Measurements from ENCODE around the gene MOSPD2. TPM values are rescaled to one million over a fixed set of nuclear protein-coding genes. Genes with fewer than 3 reads are reported as not detected.

MOSPD2 gene
- polyA plus RNA-seq, 1 donor (not counting 4 experiments of a cell fraction or from before 2014, with no cell fraction given), result 20.4 TPM

DNA sequence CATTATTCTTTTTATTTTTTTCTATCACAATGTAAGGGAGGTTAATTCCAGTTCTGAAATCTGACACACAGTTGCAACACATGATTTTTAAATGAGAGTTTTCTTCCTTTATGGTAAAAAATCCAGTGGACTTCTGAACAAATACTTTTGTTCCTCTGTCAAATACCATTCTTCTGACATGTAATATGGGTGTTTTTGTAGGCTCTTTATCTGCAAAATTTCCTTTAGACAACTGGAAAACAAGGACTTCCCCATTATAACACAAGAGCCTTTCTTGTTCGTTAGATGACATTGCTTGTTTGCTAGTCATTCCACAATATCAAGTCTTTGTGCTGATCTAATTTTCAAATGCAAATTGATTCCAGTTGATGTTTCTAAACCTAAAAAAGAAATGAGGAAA lies 8.0 kb upstream of the MOSPD2 start:
- no peak overlapping the region for H2AFZ ChIP-seq (ENCODE audit: control insufficient read depth, low read length)
- DNase-seq (ENCODE audit: low read depth, low spot score), result no peak
- no peak for TF ChIP-seq EZH2 (IDR thresholded peaks at IDR 0.05; ENCODE audit: low read length)
- TF ChIP-seq, protein P1, sequence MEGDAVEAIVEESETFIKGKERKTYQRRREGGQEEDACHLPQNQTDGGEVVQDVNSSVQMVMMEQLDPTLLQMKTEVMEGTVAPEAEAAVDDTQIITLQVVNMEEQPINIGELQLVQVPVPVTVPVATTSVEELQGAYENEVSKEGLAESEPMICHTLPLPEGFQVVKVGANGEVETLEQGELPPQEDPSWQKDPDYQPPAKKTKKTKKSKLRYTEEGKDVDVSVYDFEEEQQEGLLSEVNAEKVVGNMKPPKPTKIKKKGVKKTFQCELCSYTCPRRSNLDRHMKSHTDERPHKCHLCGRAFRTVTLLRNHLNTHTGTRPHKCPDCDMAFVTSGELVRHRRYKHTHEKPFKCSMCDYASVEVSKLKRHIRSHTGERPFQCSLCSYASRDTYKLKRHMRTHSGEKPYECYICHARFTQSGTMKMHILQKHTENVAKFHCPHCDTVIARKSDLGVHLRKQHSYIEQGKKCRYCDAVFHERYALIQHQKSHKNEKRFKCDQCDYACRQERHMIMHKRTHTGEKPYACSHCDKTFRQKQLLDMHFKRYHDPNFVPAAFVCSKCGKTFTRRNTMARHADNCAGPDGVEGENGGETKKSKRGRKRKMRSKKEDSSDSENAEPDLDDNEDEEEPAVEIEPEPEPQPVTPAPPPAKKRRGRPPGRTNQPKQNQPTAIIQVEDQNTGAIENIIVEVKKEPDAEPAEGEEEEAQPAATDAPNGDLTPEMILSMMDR (optimal IDR thresholded peaks at IDR 0.05 in 1 of 3, IDR thresholded peaks at IDR 0.05 in 1 of 3, conservative IDR thresholded peaks at IDR 0.05 in 1 of 3; ENCODE audit: extremely low read depth in 1 of 3, insufficient read depth in 2 of 3, low read length in 3 of 3), result no peak
- H3K9me3 ChIP-seq (ENCODE audit: control insufficient read depth, low read depth, low read length), result no peaks in the 10 kb centered on the region
- no peaks in the 10 kb centered on the region for H3K27me3 ChIP-seq (ENCODE audit: control insufficient read depth, extremely low read depth, insufficient read depth, low read length)
- no peak overlapping the region for H3K4me2 ChIP-seq (ENCODE audit: control insufficient read depth, extremely low read depth, insufficient read depth, low read depth, low read length)
- dilution Hi-C loops (cut with MboI; ENCODE audit: extremely low pct_ligation_motif_present, low sequenced_read_pairs), result no loop called here
- no peaks in the 10 kb centered on the region for H3K9me1 ChIP-seq (ENCODE audit: control insufficient read depth, extremely low read depth, insufficient read depth, low read length)
- no peak for FAIRE-seq
- H4K20me1 ChIP-seq (ENCODE audit: control insufficient read depth, extremely low read depth, insufficient read depth, low read length), result no peaks in the 10 kb centered on the region
- H3K9ac ChIP-seq (ENCODE audit: control insufficient read depth, extremely low read depth, insufficient read depth, low read length), result no peak overlapping the region
- peaks cover 13% of the 10 kb centered on the region for H3K79me2 ChIP-seq (ENCODE audit: control insufficient read depth, insufficient read depth, low read length)
- H3K36me3 ChIP-seq (ENCODE audit: control insufficient read depth in 2 of 2, extremely low read depth in 1 of 2, insufficient read depth in 2 of 2, low read length in 2 of 2), result no peaks in the 10 kb centered on the region
- H3K4me1 ChIP-seq (ENCODE audit: control insufficient read depth, extremely low read depth, insufficient read depth, low read length), result no peaks in the 10 kb centered on the region
- H3K4me3 ChIP-seq (ENCODE audit: control insufficient read depth in 2 of 3, extremely low read depth in 1 of 3, insufficient read depth in 2 of 3, low read depth in 1 of 3, low read length in 3 of 3), result no peak overlapping the region
- H3K27ac ChIP-seq (ENCODE audit: control insufficient read depth, insufficient read depth, low read length), result no peak overlapping the region

DNA sequence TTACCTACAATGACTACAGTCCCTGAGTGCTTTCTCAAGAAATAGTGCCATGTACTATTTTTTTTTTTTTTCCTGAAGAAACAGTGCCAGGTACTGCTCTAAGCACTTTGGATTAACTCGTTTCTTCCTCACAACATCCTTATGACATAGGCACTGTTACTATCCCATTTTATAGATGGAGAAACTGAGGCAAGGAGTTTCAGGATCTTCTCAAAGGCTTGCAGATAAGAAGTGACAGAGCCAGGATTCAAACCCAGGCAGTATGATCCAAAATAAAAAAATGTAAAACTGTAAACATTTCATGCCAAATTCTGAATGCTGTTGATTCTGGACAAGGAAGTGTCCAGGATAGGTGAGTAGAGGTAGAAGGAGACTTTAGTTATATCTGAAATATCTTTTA lies 1.5 kb upstream of the MOSPD2 start:
- peak overlapping the region in 2 of 3 experiments; percentile 30 to 56 for H3K4me3 ChIP-seq (ENCODE audit: control insufficient read depth in 2 of 3, extremely low read depth in 1 of 3, insufficient read depth in 2 of 3, low read depth in 1 of 3, low read length in 3 of 3)
- TF ChIP-seq, protein P1 (optimal IDR thresholded peaks at IDR 0.05 in 1 of 3, IDR thresholded peaks at IDR 0.05 in 1 of 3, conservative IDR thresholded peaks at IDR 0.05 in 1 of 3; ENCODE audit: extremely low read depth in 1 of 3, insufficient read depth in 2 of 3, low read length in 3 of 3), result no peak
- no peak for TF ChIP-seq EZH2 (IDR thresholded peaks at IDR 0.05; ENCODE audit: low read length)
- no peak overlapping the region for H3K9ac ChIP-seq (ENCODE audit: control insufficient read depth, extremely low read depth, insufficient read depth, low read length)
- H4K20me1 ChIP-seq (ENCODE audit: control insufficient read depth, extremely low read depth, insufficient read depth, low read length), result no peaks in the 10 kb centered on the region
- H3K9me3 ChIP-seq (ENCODE audit: control insufficient read depth, low read depth, low read length), result no peaks in the 10 kb centered on the region
- FAIRE-seq (no peak), DNase-seq (ENCODE audit: low read depth, low spot score) (no peak)
- no peak overlapping the region for H2AFZ ChIP-seq (ENCODE audit: control insufficient read depth, low read length)
- dilution Hi-C loops (cut with MboI; ENCODE audit: extremely low pct_ligation_motif_present, low sequenced_read_pairs), result no loop called here
- no peaks in the 10 kb centered on the region for H3K9me1 ChIP-seq (ENCODE audit: control insufficient read depth, extremely low read depth, insufficient read depth, low read length)
- H3K27me3 ChIP-seq (ENCODE audit: control insufficient read depth, extremely low read depth, insufficient read depth, low read length), result no peaks in the 10 kb centered on the region
- H3K36me3 ChIP-seq (ENCODE audit: control insufficient read depth in 2 of 2, extremely low read depth in 1 of 2, insufficient read depth in 2 of 2, low read length in 2 of 2), result no peaks in the 10 kb centered on the region
- H3K79me2 ChIP-seq (ENCODE audit: control insufficient read depth, insufficient read depth, low read length), result peaks cover 34% of the 10 kb centered on the region
- H3K4me1 ChIP-seq (ENCODE audit: control insufficient read depth, extremely low read depth, insufficient read depth, low read length), result peaks cover 5% of the 10 kb centered on the region
- no peak overlapping the region for H3K27ac ChIP-seq (ENCODE audit: control insufficient read depth, insufficient read depth, low read length)
- H3K4me2 ChIP-seq (ENCODE audit: control insufficient read depth, extremely low read depth, insufficient read depth, low read depth, low read length), result peak overlapping the region; percentile 70
